NCI-H748 (cell line): ENCODE measurements around the gene LACC1.

ENCODE experiments used
- DNase-seq: peaks from one replicate; lab custom pipeline; 2025; ENCODE audit not compliant: unreplicated experiment; lab: John Stamatoyannopoulos, UW

The LACC1 gene

DNA sequence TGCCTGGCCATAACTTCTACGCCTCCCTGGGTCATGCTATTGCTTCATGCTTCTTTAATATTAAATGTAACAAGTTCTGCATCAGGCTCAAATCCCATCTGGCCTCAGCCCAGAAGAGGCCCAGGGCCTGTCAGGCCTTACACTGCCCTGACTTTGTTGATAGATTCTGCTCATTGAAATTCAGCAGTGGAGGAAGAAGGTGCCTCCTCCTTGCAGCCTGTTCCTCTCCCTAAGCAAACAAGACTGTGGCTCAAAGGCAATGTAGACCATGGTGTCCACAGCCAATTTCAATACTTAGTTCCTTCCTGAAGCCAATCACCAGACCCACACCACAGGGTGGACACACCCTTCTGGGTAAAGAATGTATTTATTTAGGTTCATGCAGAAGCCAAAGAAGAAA, 59.4 kb downstream of the LACC1 start:
- DNase-seq = peak; percentile 28

DNA sequence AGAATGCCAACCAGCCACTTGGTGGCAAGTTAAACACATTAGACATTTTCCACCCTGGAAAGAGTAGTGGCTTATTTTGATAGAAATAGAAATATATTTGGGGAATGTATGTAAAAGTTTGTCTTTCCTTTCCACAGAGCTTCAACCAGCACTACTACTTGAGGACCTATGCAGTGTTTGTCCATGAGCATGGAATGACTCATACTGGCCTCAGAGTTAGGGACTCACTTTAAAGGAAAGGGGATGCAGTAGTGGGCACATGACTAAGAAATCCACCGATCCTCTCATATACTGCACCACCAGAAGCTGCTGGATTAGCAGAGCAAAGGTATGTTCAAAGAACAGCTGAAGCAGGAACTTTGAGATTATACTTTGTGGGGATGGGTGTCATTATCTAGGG, 62.6 kb downstream of the LACC1 start:
- no peak for DNase-seq
